ENCODE results near the gene MED13L.

Gene MED13L

GRCh38 chr12:116076399-116076798 is 201.1 kb downstream of the MED13L start:
- no peaks in the 10 kb centered on the region for H3K27me3 ChIP-seq (replicated peaks in 2 of 5; ENCODE audit: control insufficient read depth in 4 of 5, insufficient read depth in 5 of 5, low read length in 4 of 5)
- no peak overlapping the region for H3K27ac ChIP-seq (ENCODE audit: insufficient read depth in 1 of 2, low read depth in 1 of 2, low read length in 2 of 2, poor library complexity in 1 of 2, severe bottlenecking in 2 of 2)
- ChIA-PET POLR2A (no interaction called here), CTCF (interaction anchor here (1.3 kb wide), 1 partner anchor 61 kb away, joined by 4 read pairs; no protein-coding TSS in a partner anchor)
- H3K4me1 ChIP-seq (ENCODE audit: control extremely low read depth in 1 of 4, control insufficient read depth in 4 of 4, insufficient read depth in 4 of 4, low read length in 3 of 4) = peaks cover 0 to 11% (median 0%) of the 10 kb centered on the region in 4 experiments
- peaks cover 0 to 4% (median 1%) of the 10 kb centered on the region in 4 experiments for H3K36me3 ChIP-seq (ENCODE audit: control insufficient read depth in 4 of 4, insufficient read depth in 4 of 4, low read length in 3 of 4)
- DNase-seq = no peak
- H3K4me3 ChIP-seq (ENCODE audit: control insufficient read depth in 1 of 7, extremely low read depth in 1 of 7, insufficient read depth in 4 of 7, low read depth in 2 of 7, low read length in 6 of 7) = no peak overlapping the region
- WGBS (ENCODE audit: insufficient coverage) = no CpG with 5 or more reads among the region's 1 CpG
- no peaks in the 10 kb centered on the region for H3K9me3 ChIP-seq (ENCODE audit: control extremely low read depth in 1 of 5, control insufficient read depth in 4 of 5, insufficient read depth in 2 of 5, low read depth in 1 of 5, low read length in 4 of 5)

- no peak for DNase-seq
- Histone ChIP-seq H3K4me1 (ENCODE audit: control extremely low read depth in 1 of 4, control insufficient read depth in 4 of 4, insufficient read depth in 4 of 4, low read length in 3 of 4) (peaks cover 0 to 11% (median 0%) of the 10 kb centered on the region in 4 experiments), H3K27ac (ENCODE audit: insufficient read depth in 1 of 2, low read depth in 1 of 2, low read length in 2 of 2, poor library complexity in 1 of 2, severe bottlenecking in 2 of 2) (no peak overlapping the region), H3K4me3 (ENCODE audit: control insufficient read depth in 1 of 7, extremely low read depth in 1 of 7, insufficient read depth in 4 of 7, low read depth in 2 of 7, low read length in 6 of 7) (no peak overlapping the region), H3K27me3 (replicated peaks in 2 of 5; ENCODE audit: control insufficient read depth in 4 of 5, insufficient read depth in 5 of 5, low read length in 4 of 5) (no peaks in the 10 kb centered on the region), H3K36me3 (ENCODE audit: control insufficient read depth in 4 of 4, insufficient read depth in 4 of 4, low read length in 3 of 4) (peaks cover 0 to 4% (median 1%) of the 10 kb centered on the region in 4 experiments), H3K9me3 (ENCODE audit: control extremely low read depth in 1 of 5, control insufficient read depth in 4 of 5, insufficient read depth in 2 of 5, low read depth in 1 of 5, low read length in 4 of 5) (no peaks in the 10 kb centered on the region)
- 82% methylated on average over 1 of the region's 1 CpG for WGBS (ENCODE audit: insufficient coverage)
- CTCF ChIA-PET = interaction anchor here (0.5 to 1.3 kb wide), 2 partner anchors 17 to 84 kb away, joined by 3 to 4 read pairs; no protein-coding TSS in a partner anchor
- POLR2A ChIA-PET = no interaction called here
Measured at GRCh38 chr12:116074686-116075085, 202.8 kb downstream of the MED13L start.

- H3K4me3 ChIP-seq (ENCODE audit: control insufficient read depth in 1 of 7, extremely low read depth in 1 of 7, insufficient read depth in 4 of 7, low read depth in 2 of 7, low read length in 6 of 7) = no peak overlapping the region
- H3K9me3 ChIP-seq (ENCODE audit: control extremely low read depth in 1 of 5, control insufficient read depth in 4 of 5, insufficient read depth in 2 of 5, low read depth in 1 of 5, low read length in 4 of 5) = no peaks in the 10 kb centered on the region
- POLR2A ChIA-PET = no interaction called here
- no peak for DNase-seq
- CTCF ChIA-PET = no interaction called here
- H3K27ac ChIP-seq (ENCODE audit: insufficient read depth in 1 of 2, low read depth in 1 of 2, low read length in 2 of 2, poor library complexity in 1 of 2, severe bottlenecking in 2 of 2) = no peak overlapping the region
- peaks cover 0 to 3% (median 3%) of the 10 kb centered on the region in 4 experiments for H3K36me3 ChIP-seq (ENCODE audit: control insufficient read depth in 4 of 4, insufficient read depth in 4 of 4, low read length in 3 of 4)
- H3K4me1 ChIP-seq (ENCODE audit: control extremely low read depth in 1 of 4, control insufficient read depth in 4 of 4, insufficient read depth in 4 of 4, low read length in 3 of 4) = peaks cover 0 to 22% (median 4%) of the 10 kb centered on the region in 4 experiments
- no peaks in the 10 kb centered on the region for H3K27me3 ChIP-seq (replicated peaks in 2 of 5; ENCODE audit: control insufficient read depth in 4 of 5, insufficient read depth in 5 of 5, low read length in 4 of 5)
- WGBS (ENCODE audit: insufficient coverage) = 100% methylated on average over 2 of the region's 2 CpGs
Measured at GRCh38 chr12:116071555-116072230, 205.8 kb downstream of the MED13L start.

- Histone ChIP-seq H3K27me3 (replicated peaks in 2 of 5; ENCODE audit: control insufficient read depth in 4 of 5, insufficient read depth in 5 of 5, low read length in 4 of 5) (no peaks in the 10 kb centered on the region), H3K36me3 (ENCODE audit: control insufficient read depth in 4 of 4, insufficient read depth in 4 of 4, low read length in 3 of 4) (peaks cover 0 to 10% (median under 1%) of the 10 kb centered on the region in 4 experiments), H3K9me3 (ENCODE audit: control extremely low read depth in 1 of 5, control insufficient read depth in 4 of 5, insufficient read depth in 2 of 5, low read depth in 1 of 5, low read length in 4 of 5) (no peaks in the 10 kb centered on the region), H3K4me3 (ENCODE audit: control insufficient read depth in 1 of 7, extremely low read depth in 1 of 7, insufficient read depth in 4 of 7, low read depth in 2 of 7, low read length in 6 of 7) (no peak overlapping the region), H3K27ac (ENCODE audit: insufficient read depth in 1 of 2, low read depth in 1 of 2, low read length in 2 of 2, poor library complexity in 1 of 2, severe bottlenecking in 2 of 2) (no peak overlapping the region), H3K4me1 (ENCODE audit: control extremely low read depth in 1 of 4, control insufficient read depth in 4 of 4, insufficient read depth in 4 of 4, low read length in 3 of 4) (peaks cover 0 to 22% (median 4%) of the 10 kb centered on the region in 4 experiments)
- POLR2A ChIA-PET = no interaction called here
- 100% methylated on average over 2 of the region's 3 CpGs for WGBS (ENCODE audit: insufficient coverage)
- CTCF ChIA-PET = no interaction called here
- no peak for DNase-seq
Measured at GRCh38 chr12:116070444-116070843, 207.0 kb downstream of the MED13L start.

- ChIA-PET CTCF (interaction anchor here (0.8 kb wide), 1 partner anchor 22 kb away, joined by 3 read pairs; no protein-coding TSS in a partner anchor), POLR2A (no interaction called here)
- Histone ChIP-seq H3K4me3 (ENCODE audit: control insufficient read depth in 1 of 7, extremely low read depth in 1 of 7, insufficient read depth in 4 of 7, low read depth in 2 of 7, low read length in 6 of 7) (no peak overlapping the region), H3K4me1 (ENCODE audit: control extremely low read depth in 1 of 4, control insufficient read depth in 4 of 4, insufficient read depth in 4 of 4, low read length in 3 of 4) (peaks cover 0 to 20% (median 4%) of the 10 kb centered on the region in 4 experiments), H3K9me3 (ENCODE audit: control extremely low read depth in 1 of 5, control insufficient read depth in 4 of 5, insufficient read depth in 2 of 5, low read depth in 1 of 5, low read length in 4 of 5) (no peaks in the 10 kb centered on the region), H3K27ac (ENCODE audit: insufficient read depth in 1 of 2, low read depth in 1 of 2, low read length in 2 of 2, poor library complexity in 1 of 2, severe bottlenecking in 2 of 2) (no peak overlapping the region), H3K36me3 (ENCODE audit: control insufficient read depth in 4 of 4, insufficient read depth in 4 of 4, low read length in 3 of 4) (peaks cover 0 to 10% (median 0%) of the 10 kb centered on the region in 4 experiments), H3K27me3 (replicated peaks in 2 of 5; ENCODE audit: control insufficient read depth in 4 of 5, insufficient read depth in 5 of 5, low read length in 4 of 5) (no peaks in the 10 kb centered on the region)
- DNase-seq = no peak
Measured at GRCh38 chr12:116069943-116070342, 207.6 kb downstream of the MED13L start.

- CTCF ChIA-PET = interaction anchor here (0.8 to 1.4 kb wide), 2 partner anchors 15 to 640 kb away, joined by 3 to 5 read pairs; no protein-coding TSS in a partner anchor
- Histone ChIP-seq H3K4me1 (ENCODE audit: control extremely low read depth in 1 of 4, control insufficient read depth in 4 of 4, insufficient read depth in 4 of 4, low read length in 3 of 4) (peaks cover 0 to 18% (median 4%) of the 10 kb centered on the region in 4 experiments), H3K27me3 (replicated peaks in 2 of 5; ENCODE audit: control insufficient read depth in 4 of 5, insufficient read depth in 5 of 5, low read length in 4 of 5) (no peaks in the 10 kb centered on the region), H3K36me3 (ENCODE audit: control insufficient read depth in 4 of 4, insufficient read depth in 4 of 4, low read length in 3 of 4) (peaks cover 0 to 10% (median 3%) of the 10 kb centered on the region in 4 experiments), H3K27ac (ENCODE audit: insufficient read depth in 1 of 2, low read depth in 1 of 2, low read length in 2 of 2, poor library complexity in 1 of 2, severe bottlenecking in 2 of 2) (no peak overlapping the region), H3K4me3 (ENCODE audit: control insufficient read depth in 1 of 7, extremely low read depth in 1 of 7, insufficient read depth in 4 of 7, low read depth in 2 of 7, low read length in 6 of 7) (no peak overlapping the region), H3K9me3 (ENCODE audit: control extremely low read depth in 1 of 5, control insufficient read depth in 4 of 5, insufficient read depth in 2 of 5, low read depth in 1 of 5, low read length in 4 of 5) (no peaks in the 10 kb centered on the region)
- 97% methylated on average over 5 of the region's 9 CpGs for WGBS (ENCODE audit: insufficient coverage)
- no peak for DNase-seq
- POLR2A ChIA-PET = no interaction called here
Measured at GRCh38 chr12:116068853-116069252, 208.6 kb downstream of the MED13L start.

- ChIA-PET CTCF (interaction anchor here (0.8 to 1.8 kb wide), 10 partner anchors 9 to 640 kb away, joined by 3 to 6 read pairs (median 4); no protein-coding TSS in a partner anchor), POLR2A (no interaction called here)
- Histone ChIP-seq H3K27me3 (replicated peaks in 2 of 5; ENCODE audit: control insufficient read depth in 4 of 5, insufficient read depth in 5 of 5, low read length in 4 of 5) (no peaks in the 10 kb centered on the region), H3K4me1 (ENCODE audit: control extremely low read depth in 1 of 4, control insufficient read depth in 4 of 4, insufficient read depth in 4 of 4, low read length in 3 of 4) (peaks cover 0 to 15% (median 4%) of the 10 kb centered on the region in 4 experiments), H3K4me3 (ENCODE audit: control insufficient read depth in 1 of 7, extremely low read depth in 1 of 7, insufficient read depth in 4 of 7, low read depth in 2 of 7, low read length in 6 of 7) (no peak overlapping the region), H3K36me3 (ENCODE audit: control insufficient read depth in 4 of 4, insufficient read depth in 4 of 4, low read length in 3 of 4) (peaks cover 0 to 10% (median 3%) of the 10 kb centered on the region in 4 experiments), H3K27ac (ENCODE audit: insufficient read depth in 1 of 2, low read depth in 1 of 2, low read length in 2 of 2, poor library complexity in 1 of 2, severe bottlenecking in 2 of 2) (no peak overlapping the region), H3K9me3 (ENCODE audit: control extremely low read depth in 1 of 5, control insufficient read depth in 4 of 5, insufficient read depth in 2 of 5, low read depth in 1 of 5, low read length in 4 of 5) (no peaks in the 10 kb centered on the region)
- no peak for DNase-seq
Measured at GRCh38 chr12:116068371-116068770, 209.1 kb downstream of the MED13L start.

Measured in common myeloid progenitor, CD34-positive (primary cell).